AG10803 (cell line): ENCODE results near the gene PTPMT1.

ENCODE experiments used
- DNase-seq: peaks from one replicate; pipeline ENCODE4 v3.0.0; 2010; ENCODE audit warnings: low read depth
- H3K4me3 ChIP-seq: 2 replicates; pipeline ENCODE4 v1.5.1; 2011; ENCODE audit warnings: mild to moderate bottlenecking, low read length, control low read depth
- CTCF ChIP-seq: conservative IDR thresholded peaks from 2 replicates; pipeline ENCODE4 v1.5.1; 2011; ENCODE audit warnings: mild to moderate bottlenecking, low read length, control low read depth, inconsistent platforms

PTPMT1 gene

GRCh38 chr11:47620836-47621378, 55.5 kb downstream of the PTPMT1 start:
- no peak for TF ChIP-seq CTCF
- no peak for DNase-seq
- H3K4me3 ChIP-seq, result no peak overlapping the region
